ENCODE measurements around the gene PSMC5.

DNA sequence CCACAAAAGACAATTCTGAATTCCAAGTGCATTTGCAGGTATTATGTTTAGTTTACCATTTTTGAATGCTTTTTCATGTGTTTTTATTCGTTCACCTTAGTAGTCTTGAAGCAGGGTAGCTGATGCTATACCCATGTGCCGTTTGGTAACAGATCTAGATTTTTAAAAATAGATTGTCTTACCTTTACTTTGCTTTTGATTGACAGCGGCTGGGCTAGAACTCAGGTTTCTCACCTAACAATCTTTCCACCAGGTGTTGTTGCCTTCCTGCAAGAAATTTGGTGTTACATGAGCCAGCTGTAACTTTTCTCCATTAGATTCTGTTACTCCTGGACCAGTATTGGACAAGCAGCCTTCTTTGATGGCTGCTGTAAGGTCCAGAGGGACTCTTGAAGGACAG, 1.7 kb downstream of the PSMC5 start:
- TF ChIP-seq, protein P1, sequence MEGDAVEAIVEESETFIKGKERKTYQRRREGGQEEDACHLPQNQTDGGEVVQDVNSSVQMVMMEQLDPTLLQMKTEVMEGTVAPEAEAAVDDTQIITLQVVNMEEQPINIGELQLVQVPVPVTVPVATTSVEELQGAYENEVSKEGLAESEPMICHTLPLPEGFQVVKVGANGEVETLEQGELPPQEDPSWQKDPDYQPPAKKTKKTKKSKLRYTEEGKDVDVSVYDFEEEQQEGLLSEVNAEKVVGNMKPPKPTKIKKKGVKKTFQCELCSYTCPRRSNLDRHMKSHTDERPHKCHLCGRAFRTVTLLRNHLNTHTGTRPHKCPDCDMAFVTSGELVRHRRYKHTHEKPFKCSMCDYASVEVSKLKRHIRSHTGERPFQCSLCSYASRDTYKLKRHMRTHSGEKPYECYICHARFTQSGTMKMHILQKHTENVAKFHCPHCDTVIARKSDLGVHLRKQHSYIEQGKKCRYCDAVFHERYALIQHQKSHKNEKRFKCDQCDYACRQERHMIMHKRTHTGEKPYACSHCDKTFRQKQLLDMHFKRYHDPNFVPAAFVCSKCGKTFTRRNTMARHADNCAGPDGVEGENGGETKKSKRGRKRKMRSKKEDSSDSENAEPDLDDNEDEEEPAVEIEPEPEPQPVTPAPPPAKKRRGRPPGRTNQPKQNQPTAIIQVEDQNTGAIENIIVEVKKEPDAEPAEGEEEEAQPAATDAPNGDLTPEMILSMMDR (conservative IDR thresholded peaks at IDR 0.05; ENCODE audit: low read length), result no peak
- TF ChIP-seq EZH2phosphoT487 (IDR thresholded peaks at IDR 0.05; ENCODE audit: borderline replicate concordance), result no peak
